ENCODE measurements around the gene GCN1. TPM values are rescaled to one million over a fixed set of nuclear protein-coding genes. Genes with fewer than 3 reads are reported as not detected.

GCN1 gene
- total and polyA plus RNA-seq, 2 of the 8 experiments (the other 6 are each of a cell fraction or from before 2014, with no cell fraction given): 61.4 to 133 TPM

GRCh38 chr12:120180975-120181374 lies 13.5 kb downstream of the GCN1 start:
- H3K27me3 ChIP-seq (replicated peaks in 1 of 4; ENCODE audit: control insufficient read depth in 3 of 4, extremely low read depth in 1 of 4, insufficient read depth in 3 of 4, low read length in 3 of 4): no peaks in the 10 kb centered on the region
- H3K36me3 ChIP-seq (ENCODE audit: control insufficient read depth in 2 of 4, insufficient read depth in 4 of 4, low read length in 3 of 4): peaks cover 43 to 78% (median 69%) of the 10 kb centered on the region in 4 experiments

More at GRCh38 chr12:120180975-120181374, 13.5 kb downstream of the GCN1 start:
- Histone ChIP-seq H3K9me3 (ENCODE audit: insufficient read depth in 2 of 2, low read depth in 1 of 2, low read length in 1 of 2) (no peaks in the 10 kb centered on the region), H3K23ac (ENCODE audit: insufficient read length) (no peak overlapping the region), H2AFZ (ENCODE audit: low read length) (no peak overlapping the region), H3K27ac (ENCODE audit: low read depth, low read length) (no peak overlapping the region), H3K4me3 (ENCODE audit: extremely low read depth in 1 of 4, insufficient read depth in 2 of 4, low read depth in 3 of 4, low read length in 4 of 4) (no peak overlapping the region), H3K18ac (ENCODE audit: extremely low read depth, low read length) (no peak overlapping the region), H3K23me2 (ENCODE audit: low read depth, low read length) (no peaks in the 10 kb centered on the region), H3K79me2 (ENCODE audit: control insufficient read depth in 1 of 2, insufficient read depth in 2 of 2, low read length in 2 of 2) (peaks cover 0 to 16% of the 10 kb centered on the region in 2 experiments; a peak in 2 of 4 replicates), H4K5ac (ENCODE audit: insufficient read length, low read depth, low read length) (no peak overlapping the region), H2BK12ac (ENCODE audit: low read depth, low read length) (no peak overlapping the region), H2BK5ac (ENCODE audit: low read depth, low read length) (no peak overlapping the region), H2BK20ac (ENCODE audit: low read length) (no peak overlapping the region), H4K8ac (ENCODE audit: extremely low read depth, insufficient read depth, low read length) (no peak overlapping the region), H4K20me1 (replicated peaks in 1 of 2; ENCODE audit: control insufficient read depth in 1 of 2, insufficient read depth in 2 of 2, low read length in 2 of 2) (peaks cover 6 to 11% of the 10 kb centered on the region in 2 experiments), H3K9ac (replicated peaks in 1 of 4; ENCODE audit: extremely low read depth in 1 of 4, low read depth in 3 of 4, low read length in 3 of 4) (no peak overlapping the region), H3K4me1 (replicated peaks in 1 of 4; ENCODE audit: control insufficient read depth in 3 of 4, insufficient read depth in 4 of 4, low read length in 3 of 4) (no peaks in the 10 kb centered on the region), H3K79me1 (ENCODE audit: low read depth, low read length) (no peaks in the 10 kb centered on the region; the same call in 1 of the 2 replicates), H3K4me2 (ENCODE audit: insufficient read depth in 1 of 2, low read depth in 2 of 2, low read length in 2 of 2) (no peak overlapping the region), H2AK5ac (ENCODE audit: low read depth, low read length) (no peak overlapping the region), H2BK120ac (replicated peaks; ENCODE audit: low read depth, low read length) (no peak overlapping the region), H3K4ac (replicated peaks; ENCODE audit: insufficient read length, low read depth, low read length) (no peak overlapping the region), H3K56ac (replicated peaks; ENCODE audit: insufficient read length, low read depth, low read length) (no peak overlapping the region), H2BK15ac (ENCODE audit: low read length) (no peak overlapping the region), H3K14ac (ENCODE audit: insufficient read length) (no peak overlapping the region), H4K91ac (replicated peaks; ENCODE audit: insufficient read length, low read length) (no peak overlapping the region)
- TF ChIP-seq SP2 (IDR thresholded peaks at IDR 0.05; ENCODE audit: low read length): no peak
- no peak for DNase-seq (ENCODE audit: low read depth in 1 of 2, low spot score in 2 of 2)
- POLR2A ChIA-PET (ENCODE audit: partially characterized antibody): interaction anchor here (1.1 to 20.9 kb wide), 2 partner anchors 14 to 110 kb away, joined by 4 to 358 read pairs; partner anchors contain the start of genes GCN1, RNU4-2 and RPLP0
- CTCF ChIA-PET (ENCODE audit: partially characterized antibody): interaction anchor here (1.7 kb wide), 1 partner anchor 13 kb away, joined by 3 read pairs; no protein-coding TSS in a partner anchor
- 95% methylated on average over 5 of the region's 7 CpGs; no CpG with 5 or more reads in 1 of the 2 experiments for WGBS, 2 experiments (ENCODE audit: extremely low coverage in 1 of 2, insufficient coverage in 1 of 2, insufficient read length in 1 of 2, insufficient replicate concordance in 2 of 2, low coverage in 1 of 2, low lambda C conversion rate in 2 of 2, missing lambda C conversion rate in 1 of 2)
- no peak for FAIRE-seq

Data from H1 (cell line).